GM19468 (cell line): ENCODE measurements around the gene GRAMD4.
"Not testable (repeated sequence)": the region's sequence is repeated elsewhere in the genome, so short reads cannot be mapped to it uniquely, and the experiment has no call there.

Source experiments
- ATAC-seq: cut with Tn5 transposase; IDR thresholded peaks from one replicate; pipeline ENCODE4 v1.9.1; 2021; ENCODE audit warnings: mild to moderate bottlenecking, moderate library complexity, moderate number of reproducible peaks; ENCODE audit not compliant: unreplicated experiment; ENCODE audit errors: extremely low read depth

GRAMD4 gene

GRCh38 chr22:46634973-46635685 lies 14.9 kb downstream of the GRAMD4 start:
- not testable (repeated sequence) for ATAC-seq

GRCh38 chr22:46635756-46636155 lies 15.6 kb downstream of the GRAMD4 start:
- no peak for ATAC-seq

- ATAC-seq: no peak
These were observed 16.2 kb downstream of the GRAMD4 start for GRCh38 chr22:46636221-46637002.

GRCh38 chr22:46637711-46638600 lies 17.8 kb downstream of the GRAMD4 start:
- ATAC-seq: no peak

- no peak for ATAC-seq
These were observed 18.6 kb downstream of the GRAMD4 start for GRCh38 chr22:46638601-46639431.

- no peak for ATAC-seq
These were observed 19.7 kb downstream of the GRAMD4 start for GRCh38 chr22:46639843-46640242.

GRCh38 chr22:46640293-46641055 lies 20.3 kb downstream of the GRAMD4 start:
- ATAC-seq: no peak

GRCh38 chr22:46641811-46642266 lies 21.7 kb downstream of the GRAMD4 start:
- no peak for ATAC-seq

- not testable (repeated sequence) for ATAC-seq
These were observed 22.8 kb downstream of the GRAMD4 start for GRCh38 chr22:46642840-46643480.

GRCh38 chr22:46646531-46647215 lies 26.5 kb downstream of the GRAMD4 start:
- ATAC-seq: no peak

GRCh38 chr22:46648225-46648820 lies 28.1 kb downstream of the GRAMD4 start:
- not testable (repeated sequence) for ATAC-seq

GRCh38 chr22:46649141-46650077 lies 29.2 kb downstream of the GRAMD4 start:
- no peak for ATAC-seq

- no peak for ATAC-seq
These were observed 30.1 kb downstream of the GRAMD4 start for GRCh38 chr22:46650078-46650810.

- no peak for ATAC-seq
These were observed 31.1 kb downstream of the GRAMD4 start for GRCh38 chr22:46651316-46651715.

GRCh38 chr22:46652081-46652846 lies 32.1 kb downstream of the GRAMD4 start:
- ATAC-seq: no peak
